GM23338 (cell line): ENCODE measurements around the gene RBM8A. TPM values are rescaled to one million over a fixed set of nuclear protein-coding genes. Genes with fewer than 3 reads are reported as not detected.

ENCODE experiments used
- ATAC-seq: fragments of 200-7000 bp; cut with Tn5 transposase; 3 replicates; pipeline ENCODE4 v1.9.1; 2020
- DNase-seq: peaks from one replicate; pipeline ENCODE4 v3.0.0-alpha.2; 2015; ENCODE audit warnings: low spot score
- H2AFZ ChIP-seq: fragments of 200-600 bp; sonication (generic); 2 replicates; pipeline ENCODE4 v1.8.0; 2016; ENCODE audit warnings: antibody characterized with exemption, mild to moderate bottlenecking, moderate library complexity
- H3F3A ChIP-seq: fragments of 200-600 bp; sonication (generic); replicated peaks from 2 replicates; pipeline ENCODE4 v1.8.0; 2017; ENCODE audit warnings: antibody characterized with exemption, mixed run types, low read depth
- H3K27ac ChIP-seq: fragments of 200-600 bp; sonication (generic); 2 replicates; pipeline ENCODE4 v1.6.1; 2016; ENCODE audit warnings: low read depth
- H3K27me3 ChIP-seq: fragments of 200-600 bp; sonication (generic); 2 replicates; pipeline ENCODE4 v1.8.0; 2016; ENCODE audit warnings: mild to moderate bottlenecking, mixed run types, moderate library complexity; ENCODE audit not compliant: insufficient read depth
- H3K36me3 ChIP-seq: fragments of 200-600 bp; sonication (generic); 2 replicates; pipeline ENCODE4 v1.8.0; 2016; ENCODE audit warnings: mild to moderate bottlenecking; ENCODE audit not compliant: insufficient read depth
- H3K4me1 ChIP-seq: fragments of 200-600 bp; sonication (generic); 2 replicates; pipeline ENCODE4 v1.8.0; 2016; ENCODE audit warnings: mild to moderate bottlenecking, moderate library complexity; ENCODE audit not compliant: insufficient read depth
- H3K4me2 ChIP-seq: fragments of 200-600 bp; sonication (generic); 2 replicates; pipeline ENCODE4 v1.7.1; 2017; ENCODE audit warnings: mixed run types
- H3K4me3 ChIP-seq: fragments of 200-600 bp; sonication (generic); 2 replicates; pipeline ENCODE4 v1.6.1; 2016; ENCODE audit warnings: mixed run types
- H3K79me2 ChIP-seq: fragments of 200-600 bp; sonication (generic); replicated peaks from 2 replicates; pipeline ENCODE4 v1.8.0; 2017; ENCODE audit warnings: mild to moderate bottlenecking; ENCODE audit not compliant: insufficient read depth
- H3K9me2 ChIP-seq: fragments of 200-600 bp; sonication (generic); 2 replicates; pipeline ENCODE4 v1.8.0; 2017; ENCODE audit not compliant: insufficient read depth
- H4K20me1 ChIP-seq: fragments of 200-600 bp; sonication (generic); replicated peaks from 2 replicates; pipeline ENCODE4 v1.8.0; 2017; ENCODE audit warnings: mild to moderate bottlenecking; ENCODE audit not compliant: insufficient read depth
- H3K27ac Mint-ChIP-seq: 2 replicates; pipeline ENCODE4 v1.8.0; 2020; ENCODE audit warnings: inconsistent platforms, mild to moderate bottlenecking, moderate library complexity, mixed read lengths
- H3K27me3 Mint-ChIP-seq: 3 replicates; pipeline ENCODE4 v1.8.0; 2022; ENCODE audit warnings: low read depth, mild to moderate bottlenecking, moderate library complexity, mixed read lengths, inconsistent platforms; ENCODE audit not compliant: insufficient read depth, poor library complexity
- H3K36me3 Mint-ChIP-seq: 3 replicates; pipeline ENCODE4 v1.8.0; 2021; ENCODE audit warnings: low read depth, mild to moderate bottlenecking, inconsistent platforms, moderate library complexity, mixed read lengths
- H3K4me1 Mint-ChIP-seq: 3 replicates; pipeline ENCODE4 v1.8.0; 2020; ENCODE audit warnings: mild to moderate bottlenecking, inconsistent platforms, mixed read lengths
- H3K4me3 Mint-ChIP-seq: 3 replicates; pipeline ENCODE4 v1.8.0; 2021; ENCODE audit warnings: moderate library complexity, mild to moderate bottlenecking, inconsistent platforms, mixed read lengths
- H3K9me3 Mint-ChIP-seq: 3 replicates; pipeline ENCODE4 v1.8.0; 2020; ENCODE audit warnings: moderate library complexity, mild to moderate bottlenecking, inconsistent platforms, mixed read lengths
- EZH2 ChIP-seq: fragments of 200-600 bp; sonication (generic); IDR thresholded peaks from one replicate; pipeline ENCODE4 v1.8.0; 2017; ENCODE audit warnings: antibody characterized with exemption, mild to moderate bottlenecking, low read depth; ENCODE audit not compliant: unreplicated experiment
- EZH2phosphoT487 ChIP-seq: fragments of 200-600 bp; sonication (generic); IDR thresholded peaks from one replicate; pipeline ENCODE4 v1.8.1; 2018; ENCODE audit warnings: antibody characterized with exemption; ENCODE audit not compliant: unreplicated experiment
- POLR2AphosphoS5 ChIP-seq: IDR thresholded peaks from 2 replicates; pipeline ENCODE4 v1.6.1; 2016; ENCODE audit warnings: antibody characterized with exemption, low read depth
- STAT1 ChIP-seq: IDR thresholded peaks from one replicate; pipeline ENCODE4 v1.6.1; 2016; ENCODE audit warnings: antibody characterized with exemption; ENCODE audit not compliant: unreplicated experiment
- ZNF331 ChIP-seq: fragments of 250-450 bp; sonication (Bioruptor Pico); IDR thresholded peaks from 2 replicates; pipeline ENCODE4 v1.5.0; 2020; ENCODE audit warnings: low read depth, mild to moderate bottlenecking, moderate library complexity
- polyA plus RNA-seq: library from polyadenylated mRNA; unstranded; fragments of >200 nt; fragmentation: Nextera tagmentation; extraction: Ambion mirVana; gene quantifications from 2 replicates; pipeline ENCODE4 v1.2.1, GENCODE V29; 2016
- total RNA-seq: library from RNA; depleted of rRNA; stranded (reverse); fragments of >200 nt; shearing (Covaris generic); gene quantifications from 2 replicates; pipeline ENCODE4 v1.2.3, GENCODE V29; 2014
- TF ChIP-seq, protein P1 (sequence below): fragments of 250-450 bp; sonication (Bioruptor Pico); IDR thresholded peaks from 2 replicates; pipeline ENCODE4 v1.5.0; 2020; ENCODE audit warnings: mild to moderate bottlenecking, moderate library complexity
- TF ChIP-seq, protein P2 (sequence below): IDR thresholded peaks from 2 replicates; pipeline ENCODE4 v1.6.1; 2016; ENCODE audit warnings: antibody characterized with exemption

The RBM8A gene
- total and polyA plus RNA-seq, 2 experiments from 2014 or later: 170 to 312 TPM

DNA sequence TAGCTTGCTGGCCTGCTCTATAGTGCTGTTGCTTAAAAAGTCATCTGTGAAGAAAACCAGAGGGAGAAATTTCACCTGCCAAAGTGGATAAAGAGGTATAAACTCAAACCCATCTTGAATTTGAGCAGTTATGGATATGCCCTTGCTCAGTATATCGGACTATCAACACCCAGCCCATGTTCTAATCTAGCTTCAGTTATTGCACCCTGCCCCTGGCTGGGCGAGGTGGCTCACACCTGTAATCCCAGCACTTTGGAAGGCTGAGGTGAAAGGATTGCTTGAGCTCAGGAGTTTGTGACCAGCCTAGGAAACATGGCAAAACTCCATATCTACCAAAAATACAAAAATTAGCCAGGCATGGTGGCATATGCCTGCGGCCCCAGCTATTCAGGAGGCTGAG lies 17.2 kb upstream of the RBM8A start:
- H3K79me2 ChIP-seq: no peaks in the 10 kb centered on the region

More for the DNA sequence above, 17.2 kb upstream of the RBM8A start:
- Histone ChIP-seq H3K4me3 (no peak overlapping the region), H3K4me2 (no peak overlapping the region), H3F3A (no peaks in the 10 kb centered on the region), H3K9me2 (no peaks in the 10 kb centered on the region), H3K4me1 (peaks cover 12% of the 10 kb centered on the region), H4K20me1 (no peaks in the 10 kb centered on the region), H3K27me3 (no peaks in the 10 kb centered on the region), H3K36me3 (no peaks in the 10 kb centered on the region), H2AFZ (no peak overlapping the region), H3K27ac (no peak overlapping the region)
- Mint-ChIP-seq H3K4me1 (peaks cover 18% of the 10 kb centered on the region), H3K4me3 (no peak overlapping the region), H3K27me3 (peaks cover 3% of the 10 kb centered on the region), H3K36me3 (no peaks in the 10 kb centered on the region), H3K27ac (no peak overlapping the region), H3K9me3 (no peaks in the 10 kb centered on the region)
- DNase-seq (no peak), ATAC-seq (no peak)
- TF ChIP-seq, protein P1, sequence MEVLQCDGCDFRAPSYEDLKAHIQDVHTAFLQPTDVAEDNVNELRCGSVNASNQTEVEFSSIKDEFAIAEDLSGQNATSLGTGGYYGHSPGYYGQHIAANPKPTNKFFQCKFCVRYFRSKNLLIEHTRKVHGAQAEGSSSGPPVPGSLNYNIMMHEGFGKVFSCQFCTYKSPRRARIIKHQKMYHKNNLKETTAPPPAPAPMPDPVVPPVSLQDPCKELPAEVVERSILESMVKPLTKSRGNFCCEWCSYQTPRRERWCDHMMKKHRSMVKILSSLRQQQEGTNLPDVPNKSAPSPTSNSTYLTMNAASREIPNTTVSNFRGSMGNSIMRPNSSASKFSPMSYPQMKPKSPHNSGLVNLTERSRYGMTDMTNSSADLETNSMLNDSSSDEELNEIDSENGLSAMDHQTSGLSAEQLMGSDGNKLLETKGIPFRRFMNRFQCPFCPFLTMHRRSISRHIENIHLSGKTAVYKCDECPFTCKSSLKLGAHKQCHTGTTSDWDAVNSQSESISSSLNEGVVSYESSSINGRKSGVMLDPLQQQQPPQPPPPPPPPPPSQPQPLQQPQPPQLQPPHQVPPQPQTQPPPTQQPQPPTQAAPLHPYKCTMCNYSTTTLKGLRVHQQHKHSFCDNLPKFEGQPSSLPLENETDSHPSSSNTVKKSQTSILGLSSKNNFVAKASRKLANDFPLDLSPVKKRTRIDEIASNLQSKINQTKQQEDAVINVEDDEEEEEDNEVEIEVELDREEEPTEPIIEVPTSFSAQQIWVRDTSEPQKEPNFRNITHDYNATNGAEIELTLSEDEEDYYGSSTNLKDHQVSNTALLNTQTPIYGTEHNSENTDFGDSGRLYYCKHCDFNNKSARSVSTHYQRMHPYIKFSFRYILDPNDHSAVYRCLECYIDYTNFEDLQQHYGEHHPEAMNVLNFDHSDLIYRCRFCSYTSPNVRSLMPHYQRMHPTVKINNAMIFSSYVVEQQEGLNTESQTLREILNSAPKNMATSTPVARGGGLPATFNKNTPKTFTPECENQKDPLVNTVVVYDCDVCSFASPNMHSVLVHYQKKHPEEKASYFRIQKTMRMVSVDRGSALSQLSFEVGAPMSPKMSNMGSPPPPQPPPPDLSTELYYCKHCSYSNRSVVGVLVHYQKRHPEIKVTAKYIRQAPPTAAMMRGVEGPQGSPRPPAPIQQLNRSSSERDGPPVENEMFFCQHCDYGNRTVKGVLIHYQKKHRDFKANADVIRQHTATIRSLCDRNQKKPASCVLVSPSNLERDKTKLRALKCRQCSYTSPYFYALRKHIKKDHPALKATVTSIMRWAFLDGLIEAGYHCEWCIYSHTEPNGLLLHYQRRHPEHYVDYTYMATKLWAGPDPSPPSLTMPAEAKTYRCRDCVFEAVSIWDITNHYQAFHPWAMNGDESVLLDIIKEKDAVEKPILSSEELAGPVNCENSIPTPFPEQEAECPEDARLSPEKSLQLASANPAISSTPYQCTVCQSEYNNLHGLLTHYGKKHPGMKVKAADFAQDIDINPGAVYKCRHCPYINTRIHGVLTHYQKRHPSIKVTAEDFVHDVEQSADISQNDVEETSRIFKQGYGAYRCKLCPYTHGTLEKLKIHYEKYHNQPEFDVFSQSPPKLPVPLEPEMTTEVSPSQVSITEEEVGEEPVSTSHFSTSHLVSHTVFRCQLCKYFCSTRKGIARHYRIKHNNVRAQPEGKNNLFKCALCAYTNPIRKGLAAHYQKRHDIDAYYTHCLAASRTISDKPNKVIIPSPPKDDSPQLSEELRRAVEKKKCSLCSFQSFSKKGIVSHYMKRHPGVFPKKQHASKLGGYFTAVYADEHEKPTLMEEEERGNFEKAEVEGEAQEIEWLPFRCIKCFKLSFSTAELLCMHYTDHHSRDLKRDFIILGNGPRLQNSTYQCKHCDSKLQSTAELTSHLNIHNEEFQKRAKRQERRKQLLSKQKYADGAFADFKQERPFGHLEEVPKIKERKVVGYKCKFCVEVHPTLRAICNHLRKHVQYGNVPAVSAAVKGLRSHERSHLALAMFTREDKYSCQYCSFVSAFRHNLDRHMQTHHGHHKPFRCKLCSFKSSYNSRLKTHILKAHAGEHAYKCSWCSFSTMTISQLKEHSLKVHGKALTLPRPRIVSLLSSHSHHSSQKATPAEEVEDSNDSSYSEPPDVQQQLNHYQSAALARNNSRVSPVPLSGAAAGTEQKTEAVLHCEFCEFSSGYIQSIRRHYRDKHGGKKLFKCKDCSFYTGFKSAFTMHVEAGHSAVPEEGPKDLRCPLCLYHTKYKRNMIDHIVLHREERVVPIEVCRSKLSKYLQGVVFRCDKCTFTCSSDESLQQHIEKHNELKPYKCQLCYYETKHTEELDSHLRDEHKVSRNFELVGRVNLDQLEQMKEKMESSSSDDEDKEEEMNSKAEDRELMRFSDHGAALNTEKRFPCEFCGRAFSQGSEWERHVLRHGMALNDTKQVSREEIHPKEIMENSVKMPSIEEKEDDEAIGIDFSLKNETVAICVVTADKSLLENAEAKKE: no peak
- no peak for TF ChIP-seq ZNF331
- no peak for TF ChIP-seq EZH2
- TF ChIP-seq STAT1: no peak
- TF ChIP-seq, protein P2, sequence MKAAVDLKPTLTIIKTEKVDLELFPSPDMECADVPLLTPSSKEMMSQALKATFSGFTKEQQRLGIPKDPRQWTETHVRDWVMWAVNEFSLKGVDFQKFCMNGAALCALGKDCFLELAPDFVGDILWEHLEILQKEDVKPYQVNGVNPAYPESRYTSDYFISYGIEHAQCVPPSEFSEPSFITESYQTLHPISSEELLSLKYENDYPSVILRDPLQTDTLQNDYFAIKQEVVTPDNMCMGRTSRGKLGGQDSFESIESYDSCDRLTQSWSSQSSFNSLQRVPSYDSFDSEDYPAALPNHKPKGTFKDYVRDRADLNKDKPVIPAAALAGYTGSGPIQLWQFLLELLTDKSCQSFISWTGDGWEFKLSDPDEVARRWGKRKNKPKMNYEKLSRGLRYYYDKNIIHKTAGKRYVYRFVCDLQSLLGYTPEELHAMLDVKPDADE: no peak
- no peak for TF ChIP-seq POLR2AphosphoS5
- TF ChIP-seq EZH2phosphoT487: no peak
